ENCODE data around the gene CPS1. TPM values are rescaled to one million over a fixed set of nuclear protein-coding genes. Genes with fewer than 3 reads are reported as not detected.

Gene CPS1
- total RNA-seq, 2 donors from 2014 or later, result 12.5 to 31.2 TPM

DNA sequence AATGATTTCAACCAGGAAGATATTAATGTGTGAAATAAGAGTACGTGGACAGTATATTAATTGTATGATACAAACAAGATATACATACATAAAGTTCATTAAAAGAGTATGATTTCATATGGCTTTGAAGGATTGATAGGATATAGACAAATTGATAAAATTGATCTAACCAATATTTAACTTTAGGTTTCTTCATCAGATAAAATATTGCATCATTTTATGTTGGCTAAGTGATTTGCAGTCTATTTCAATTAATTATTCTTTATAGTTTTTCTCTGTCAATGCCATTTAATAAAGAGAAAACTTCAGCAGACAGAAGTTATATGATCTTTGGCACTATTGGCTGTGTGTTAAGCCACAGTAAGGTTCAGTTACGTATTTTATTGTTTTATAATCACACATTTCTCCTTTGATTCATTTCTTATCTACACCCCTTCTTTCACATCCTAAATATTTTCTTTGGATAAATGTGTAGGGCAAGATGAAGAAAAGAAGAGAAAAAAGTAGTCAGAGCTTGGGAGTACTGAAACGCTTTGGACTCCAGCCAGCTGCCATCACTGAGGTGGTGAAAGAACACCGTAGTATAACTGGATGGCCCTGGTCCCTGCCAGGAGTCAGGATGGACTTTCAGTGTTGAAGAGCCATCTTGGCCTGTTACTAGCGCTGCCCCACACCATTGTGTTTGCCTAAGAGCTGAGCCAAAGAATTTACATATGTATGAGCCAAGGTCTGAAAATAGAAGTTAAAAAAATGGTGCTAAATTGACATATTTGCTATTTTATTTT, 9.8 kb upstream of the CPS1 start:
- peaks cover 2% of the 10 kb centered on the region for H3K27me3 Mint-ChIP-seq (ENCODE audit: insufficient read depth)
- H3K27ac Mint-ChIP-seq, result no peak overlapping the region
- Histone ChIP-seq H3K4me3 (ENCODE audit: low read length) (no peak overlapping the region), H3K9me3 (ENCODE audit: control insufficient read depth, low read length) (no peaks in the 10 kb centered on the region), H3K27ac (ENCODE audit: low read depth, low read length) (no peak overlapping the region), H3K4me1 (ENCODE audit: control insufficient read depth, insufficient read depth, low read length) (no peaks in the 10 kb centered on the region), H3K9ac (ENCODE audit: extremely low read depth, low read length, poor library complexity, severe bottlenecking) (no peak overlapping the region), H3K27me3 (ENCODE audit: control insufficient read depth, insufficient read depth, low read length, poor library complexity, severe bottlenecking) (no peaks in the 10 kb centered on the region), H3K36me3 (ENCODE audit: control insufficient read depth, insufficient read depth, low read length) (no peaks in the 10 kb centered on the region)
- TF ChIP-seq, protein P1, sequence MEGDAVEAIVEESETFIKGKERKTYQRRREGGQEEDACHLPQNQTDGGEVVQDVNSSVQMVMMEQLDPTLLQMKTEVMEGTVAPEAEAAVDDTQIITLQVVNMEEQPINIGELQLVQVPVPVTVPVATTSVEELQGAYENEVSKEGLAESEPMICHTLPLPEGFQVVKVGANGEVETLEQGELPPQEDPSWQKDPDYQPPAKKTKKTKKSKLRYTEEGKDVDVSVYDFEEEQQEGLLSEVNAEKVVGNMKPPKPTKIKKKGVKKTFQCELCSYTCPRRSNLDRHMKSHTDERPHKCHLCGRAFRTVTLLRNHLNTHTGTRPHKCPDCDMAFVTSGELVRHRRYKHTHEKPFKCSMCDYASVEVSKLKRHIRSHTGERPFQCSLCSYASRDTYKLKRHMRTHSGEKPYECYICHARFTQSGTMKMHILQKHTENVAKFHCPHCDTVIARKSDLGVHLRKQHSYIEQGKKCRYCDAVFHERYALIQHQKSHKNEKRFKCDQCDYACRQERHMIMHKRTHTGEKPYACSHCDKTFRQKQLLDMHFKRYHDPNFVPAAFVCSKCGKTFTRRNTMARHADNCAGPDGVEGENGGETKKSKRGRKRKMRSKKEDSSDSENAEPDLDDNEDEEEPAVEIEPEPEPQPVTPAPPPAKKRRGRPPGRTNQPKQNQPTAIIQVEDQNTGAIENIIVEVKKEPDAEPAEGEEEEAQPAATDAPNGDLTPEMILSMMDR (conservative IDR thresholded peaks at IDR 0.05), result no peak
- no peak overlapping the region for H3K4me3 Mint-ChIP-seq
- H3K36me3 Mint-ChIP-seq (ENCODE audit: low read depth), result no peaks in the 10 kb centered on the region
- no peaks in the 10 kb centered on the region for H3K9me3 Mint-ChIP-seq
- DNase-seq, result no peak
- H3K4me1 Mint-ChIP-seq, result peaks cover 10% of the 10 kb centered on the region
- WGBS, 2 experiments (ENCODE audit: insufficient coverage in 1 of 2, insufficient read length in 1 of 2), result 85 to 94% methylated on average over 3 to 4 of the region's 5 CpGs

DNA sequence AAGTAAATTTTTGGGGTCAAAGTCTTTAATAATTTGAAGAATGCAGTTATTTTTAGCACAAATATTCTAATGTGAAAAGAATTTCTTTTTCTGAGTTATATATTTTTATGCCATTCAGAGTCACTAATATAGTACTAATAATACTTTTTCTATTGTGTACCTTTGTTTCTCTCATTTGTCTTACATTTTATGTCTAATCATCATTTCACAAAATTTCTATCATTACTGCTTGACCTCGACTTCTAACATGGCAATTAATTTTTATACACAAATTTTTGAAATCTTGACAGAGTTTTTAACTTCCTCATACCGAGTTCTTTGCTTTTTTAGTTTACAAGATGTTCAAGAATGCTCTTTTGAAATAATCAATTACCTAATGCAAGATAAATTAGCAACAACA, 8.4 kb upstream of the CPS1 start:
- H3K4me3 ChIP-seq (ENCODE audit: low read length), result no peak overlapping the region
- no peaks in the 10 kb centered on the region for H3K9me3 Mint-ChIP-seq
- WGBS, 2 experiments (ENCODE audit: insufficient coverage in 1 of 2, insufficient read length in 1 of 2), result 76 to 87% methylated on average over 2 of the region's 2 CpGs
- no peaks in the 10 kb centered on the region for H3K36me3 ChIP-seq (ENCODE audit: control insufficient read depth, insufficient read depth, low read length)
- no peaks in the 10 kb centered on the region for H3K4me1 ChIP-seq (ENCODE audit: control insufficient read depth, insufficient read depth, low read length)
- H3K27ac Mint-ChIP-seq, result no peak overlapping the region
- peaks cover 10% of the 10 kb centered on the region for H3K4me1 Mint-ChIP-seq
- DNase-seq, result no peak
- TF ChIP-seq, protein P1 (conservative IDR thresholded peaks at IDR 0.05), result no peak
- no peaks in the 10 kb centered on the region for H3K36me3 Mint-ChIP-seq (ENCODE audit: low read depth)
- no peak overlapping the region for H3K4me3 Mint-ChIP-seq
- no peaks in the 10 kb centered on the region for H3K9me3 ChIP-seq (ENCODE audit: control insufficient read depth, low read length)
- no peak overlapping the region for H3K9ac ChIP-seq (ENCODE audit: extremely low read depth, low read length, poor library complexity, severe bottlenecking)
- no peaks in the 10 kb centered on the region for H3K27me3 ChIP-seq (ENCODE audit: control insufficient read depth, insufficient read depth, low read length, poor library complexity, severe bottlenecking)
- H3K27me3 Mint-ChIP-seq (ENCODE audit: insufficient read depth), result peaks cover 2% of the 10 kb centered on the region
- no peak overlapping the region for H3K27ac ChIP-seq (ENCODE audit: low read depth, low read length)

DNA sequence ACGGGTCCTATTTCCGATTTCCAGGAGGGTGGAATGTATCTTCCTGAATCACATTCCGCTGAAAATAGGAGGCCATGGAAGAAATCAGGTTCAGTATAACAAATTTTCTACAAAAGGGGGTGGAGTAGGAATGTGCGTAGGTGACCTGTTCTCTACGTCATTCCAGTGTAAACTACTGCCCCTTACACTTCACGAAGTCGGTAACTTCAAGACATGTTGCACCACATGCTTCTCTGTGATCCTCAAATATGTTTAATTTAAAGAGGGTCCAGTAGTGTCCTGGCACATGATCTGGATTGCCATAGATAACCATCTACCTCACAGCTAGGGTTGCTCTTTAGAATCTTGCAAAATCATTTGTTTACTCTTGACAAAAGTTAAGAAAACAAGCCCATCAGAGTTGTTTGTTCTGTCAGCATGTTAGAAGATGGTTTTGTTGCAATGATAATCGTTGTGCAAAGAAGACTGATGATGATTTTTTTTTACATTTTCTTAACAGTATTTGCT, 7.5 kb upstream of the CPS1 start:
- no peaks in the 10 kb centered on the region for H3K4me1 ChIP-seq (ENCODE audit: control insufficient read depth, insufficient read depth, low read length)
- 92 to 97% methylated on average over 5 to 8 of the region's 8 CpGs for WGBS, 2 experiments (ENCODE audit: insufficient coverage in 1 of 2, insufficient read length in 1 of 2)

More for the DNA sequence above, 7.5 kb upstream of the CPS1 start:
- TF ChIP-seq, protein P1 (conservative IDR thresholded peaks at IDR 0.05), result no peak
- no peak overlapping the region for H3K27ac ChIP-seq (ENCODE audit: low read depth, low read length)
- DNase-seq, result no peak
- H3K4me1 Mint-ChIP-seq, result peaks cover 10% of the 10 kb centered on the region
- H3K9me3 Mint-ChIP-seq, result no peaks in the 10 kb centered on the region
- H3K27ac Mint-ChIP-seq, result no peak overlapping the region
- H3K4me3 Mint-ChIP-seq, result no peak overlapping the region
- no peaks in the 10 kb centered on the region for H3K36me3 Mint-ChIP-seq (ENCODE audit: low read depth)
- H3K36me3 ChIP-seq (ENCODE audit: control insufficient read depth, insufficient read depth, low read length), result no peaks in the 10 kb centered on the region
- peaks cover 2% of the 10 kb centered on the region for H3K27me3 Mint-ChIP-seq (ENCODE audit: insufficient read depth)
- no peak overlapping the region for H3K9ac ChIP-seq (ENCODE audit: extremely low read depth, low read length, poor library complexity, severe bottlenecking)
- H3K4me3 ChIP-seq (ENCODE audit: low read length), result no peak overlapping the region
- H3K27me3 ChIP-seq (ENCODE audit: control insufficient read depth, insufficient read depth, low read length, poor library complexity, severe bottlenecking), result no peaks in the 10 kb centered on the region
- no peaks in the 10 kb centered on the region for H3K9me3 ChIP-seq (ENCODE audit: control insufficient read depth, low read length)

Data from endodermal cell (in vitro differentiated cells).